Parathyroid adenoma (tissue), 2 donors: ENCODE results near the gene NALCN.

ENCODE experiments used
- H2AFZ ChIP-seq: fragments of 300-600 bp; sonication (generic); one replicate; pipeline ENCODE4 v1.7.0; 2017; ENCODE audit warnings: antibody characterized with exemption, mild to moderate bottlenecking
- H3K27ac ChIP-seq: fragments of 300-600 bp; sonication (generic); one replicate; pipeline ENCODE4 v1.7.0; 2017
- H3K27me3 ChIP-seq: fragments of 300-600 bp; sonication (generic); one replicate; pipeline ENCODE4 v1.7.0; 2017; ENCODE audit warnings: low read length; ENCODE audit not compliant: control insufficient read depth, insufficient read depth
- H3K36me3 ChIP-seq: fragments of 300-600 bp; sonication (generic); one replicate; pipeline ENCODE4 v1.7.0; 2017; ENCODE audit warnings: low read length; ENCODE audit not compliant: control insufficient read depth, insufficient read depth
- H3K4me1 ChIP-seq: fragments of 300-600 bp; sonication (generic); one replicate; pipeline ENCODE4 v1.7.0; 2017; ENCODE audit warnings: control low read depth
- H3K4me2 ChIP-seq: fragments of 300-600 bp; sonication (generic); one replicate; pipeline ENCODE4 v1.7.0; 2017; ENCODE audit warnings: low read length
- H3K4me3 ChIP-seq: fragments of 300-600 bp; sonication (generic); one replicate; pipeline ENCODE4 v1.7.0; 2017; ENCODE audit warnings: low read depth, low read length
- H3K79me2 ChIP-seq: fragments of 300-600 bp; sonication (generic); one replicate; pipeline ENCODE4 v1.7.0; 2017; ENCODE audit warnings: control low read depth
- H3K9ac ChIP-seq: fragments of 300-600 bp; sonication (generic); one replicate; pipeline ENCODE4 v1.7.0; 2017; ENCODE audit warnings: mild to moderate bottlenecking
- H3K9me3 ChIP-seq: fragments of 300-600 bp; sonication (generic); one replicate; pipeline ENCODE4 v1.7.0; 2017; ENCODE audit warnings: low read length; ENCODE audit not compliant: control insufficient read depth
- TF ChIP-seq, protein P1 (sequence below): fragments of 300-600 bp; sonication (generic); IDR thresholded peaks from one replicate; pipeline ENCODE4 v1.7.0; 2017; ENCODE audit warnings: antibody characterized with exemption, mild to moderate bottlenecking
- donor health status: primary hyperparathyroidism.

The NALCN gene

DNA sequence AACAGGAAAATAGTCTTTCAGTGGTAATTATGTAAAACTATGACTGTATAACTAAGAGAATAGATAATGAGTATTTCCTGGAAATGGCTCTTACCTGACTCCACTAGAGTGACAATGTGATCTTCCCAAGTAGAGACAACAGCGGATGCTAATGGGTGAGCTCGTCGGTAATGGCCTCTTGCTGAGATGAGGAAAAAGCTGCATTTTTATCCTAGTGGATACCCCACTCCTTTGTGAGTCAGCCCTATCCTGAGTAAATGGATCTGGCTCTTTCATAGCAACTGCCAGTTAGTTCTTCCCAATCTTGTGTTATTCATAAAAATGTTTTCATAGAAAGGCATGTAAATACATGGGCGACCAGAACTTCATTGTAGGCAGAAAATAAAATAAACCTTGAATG, 299.5 kb downstream of the NALCN start:
- H3K27ac ChIP-seq, result no peak overlapping the region
- H3K4me3 ChIP-seq, result no peak overlapping the region
- H3K9ac ChIP-seq, result no peak overlapping the region
- no peak overlapping the region for H2AFZ ChIP-seq
- H3K79me2 ChIP-seq, result no peaks in the 10 kb centered on the region
- H3K4me1 ChIP-seq, result no peaks in the 10 kb centered on the region
- no peaks in the 10 kb centered on the region for H3K9me3 ChIP-seq
- no peak overlapping the region for H3K4me2 ChIP-seq
- TF ChIP-seq, protein P1, sequence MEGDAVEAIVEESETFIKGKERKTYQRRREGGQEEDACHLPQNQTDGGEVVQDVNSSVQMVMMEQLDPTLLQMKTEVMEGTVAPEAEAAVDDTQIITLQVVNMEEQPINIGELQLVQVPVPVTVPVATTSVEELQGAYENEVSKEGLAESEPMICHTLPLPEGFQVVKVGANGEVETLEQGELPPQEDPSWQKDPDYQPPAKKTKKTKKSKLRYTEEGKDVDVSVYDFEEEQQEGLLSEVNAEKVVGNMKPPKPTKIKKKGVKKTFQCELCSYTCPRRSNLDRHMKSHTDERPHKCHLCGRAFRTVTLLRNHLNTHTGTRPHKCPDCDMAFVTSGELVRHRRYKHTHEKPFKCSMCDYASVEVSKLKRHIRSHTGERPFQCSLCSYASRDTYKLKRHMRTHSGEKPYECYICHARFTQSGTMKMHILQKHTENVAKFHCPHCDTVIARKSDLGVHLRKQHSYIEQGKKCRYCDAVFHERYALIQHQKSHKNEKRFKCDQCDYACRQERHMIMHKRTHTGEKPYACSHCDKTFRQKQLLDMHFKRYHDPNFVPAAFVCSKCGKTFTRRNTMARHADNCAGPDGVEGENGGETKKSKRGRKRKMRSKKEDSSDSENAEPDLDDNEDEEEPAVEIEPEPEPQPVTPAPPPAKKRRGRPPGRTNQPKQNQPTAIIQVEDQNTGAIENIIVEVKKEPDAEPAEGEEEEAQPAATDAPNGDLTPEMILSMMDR, result no peak
- H3K36me3 ChIP-seq, result no peaks in the 10 kb centered on the region
- no peaks in the 10 kb centered on the region for H3K27me3 ChIP-seq

DNA sequence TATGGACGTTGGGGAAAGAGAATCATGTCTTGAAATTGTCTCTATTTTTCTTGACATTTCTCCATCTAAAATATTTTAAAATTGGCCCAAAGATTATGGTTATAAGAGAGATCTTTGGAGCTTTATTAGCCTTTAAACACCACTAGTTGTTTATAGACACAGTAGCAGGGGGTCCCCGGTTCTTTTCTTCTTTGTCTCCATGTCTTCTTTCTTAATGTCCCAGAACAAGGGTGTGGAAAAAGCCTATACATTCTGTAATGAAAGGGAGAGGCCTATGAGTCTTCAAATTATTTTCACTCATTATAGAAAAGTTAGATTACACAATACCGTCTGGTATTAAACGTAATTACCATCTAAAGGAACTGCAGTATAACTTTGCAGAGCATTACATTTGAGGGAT, 300.0 kb downstream of the NALCN start:
- H3K36me3 ChIP-seq, result no peaks in the 10 kb centered on the region
- H3K27ac ChIP-seq, result no peak overlapping the region
- no peaks in the 10 kb centered on the region for H3K4me1 ChIP-seq
- H3K79me2 ChIP-seq, result no peaks in the 10 kb centered on the region
- no peaks in the 10 kb centered on the region for H3K27me3 ChIP-seq
- H3K9ac ChIP-seq, result no peak overlapping the region
- TF ChIP-seq, protein P1, result no peak
- no peaks in the 10 kb centered on the region for H3K9me3 ChIP-seq
- H3K4me3 ChIP-seq, result no peak overlapping the region
- no peak overlapping the region for H2AFZ ChIP-seq
- H3K4me2 ChIP-seq, result no peak overlapping the region

DNA sequence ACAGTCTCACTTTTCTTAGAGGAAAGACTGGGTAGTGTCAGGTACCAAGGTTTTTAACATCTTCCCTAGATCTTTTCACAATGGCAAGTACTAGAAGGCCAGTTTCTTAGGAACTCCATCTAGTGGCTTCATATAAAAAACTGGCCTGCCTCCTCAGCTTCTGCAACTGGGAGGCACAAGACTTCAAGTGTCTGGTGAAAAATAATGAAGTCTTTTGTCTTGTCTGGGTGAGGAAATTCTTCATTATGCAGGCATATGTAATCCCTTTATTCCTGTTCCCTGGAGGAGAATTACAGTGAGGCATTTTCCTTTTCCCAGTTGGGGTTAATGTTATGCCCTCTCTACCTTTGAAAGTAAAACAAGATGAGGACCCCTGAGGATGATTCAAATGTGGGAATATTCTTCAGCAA, 300.5 kb downstream of the NALCN start:
- no peaks in the 10 kb centered on the region for H3K79me2 ChIP-seq

DNA sequence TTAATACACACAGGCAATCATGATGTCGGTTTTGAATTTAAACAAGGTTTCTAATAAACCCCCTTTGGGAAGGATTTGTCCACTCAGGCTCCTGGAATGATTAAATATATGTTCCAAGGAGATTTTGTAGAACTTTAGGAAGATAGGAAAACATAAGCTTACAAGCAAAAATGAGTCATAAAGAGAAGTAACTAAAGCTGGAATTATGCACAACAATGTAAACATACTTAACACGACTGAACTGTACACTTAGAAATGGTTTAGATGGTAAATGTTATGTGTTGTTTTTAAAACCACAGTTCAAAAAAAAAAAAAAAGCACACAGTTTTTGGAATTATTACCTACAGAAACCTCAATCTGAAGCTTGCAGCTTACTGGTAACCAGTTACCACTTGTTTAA, 304.4 kb downstream of the NALCN start:
- no peak overlapping the region for H3K4me3 ChIP-seq
- TF ChIP-seq, protein P1, result no peak
- H3K27ac ChIP-seq, result no peak overlapping the region
- no peaks in the 10 kb centered on the region for H3K79me2 ChIP-seq
- H3K27me3 ChIP-seq, result no peaks in the 10 kb centered on the region
- H3K36me3 ChIP-seq, result no peaks in the 10 kb centered on the region
- no peak overlapping the region for H3K4me2 ChIP-seq
- no peak overlapping the region for H3K9ac ChIP-seq
- no peaks in the 10 kb centered on the region for H3K4me1 ChIP-seq
- H3K9me3 ChIP-seq, result no peaks in the 10 kb centered on the region
- H2AFZ ChIP-seq, result no peak overlapping the region

More for the DNA sequence above, 300.5 kb downstream of the NALCN start:
- Histone ChIP-seq H3K9me3 (no peaks in the 10 kb centered on the region), H3K4me1 (no peaks in the 10 kb centered on the region), H3K9ac (no peak overlapping the region), H3K27me3 (no peaks in the 10 kb centered on the region), H3K4me2 (no peak overlapping the region), H3K36me3 (no peaks in the 10 kb centered on the region), H3K27ac (no peak overlapping the region), H3K4me3 (no peak overlapping the region), H2AFZ (no peak overlapping the region)
- TF ChIP-seq, protein P1, result no peak

DNA sequence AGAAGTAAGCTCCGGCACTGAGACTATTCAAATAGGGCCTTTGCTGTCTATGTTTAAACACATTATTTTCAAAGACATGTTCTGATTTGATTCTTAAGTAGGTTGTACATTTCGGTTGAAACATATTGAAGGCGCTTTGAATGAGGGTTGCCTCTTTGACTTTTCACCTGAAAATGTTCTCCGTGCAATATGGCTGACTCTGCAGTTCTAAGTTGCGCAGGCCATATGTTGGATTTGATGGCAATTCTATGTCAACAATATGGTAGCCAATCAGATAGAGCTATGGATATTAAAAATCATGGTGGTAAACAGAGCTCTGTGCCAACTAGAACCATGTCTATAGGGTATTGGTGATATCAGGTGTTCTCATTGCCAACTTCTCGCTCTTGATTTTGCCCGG, 307.3 kb downstream of the NALCN start:
- Histone ChIP-seq H3K9me3 (no peaks in the 10 kb centered on the region), H3K79me2 (no peaks in the 10 kb centered on the region), H3K36me3 (no peaks in the 10 kb centered on the region), H3K27me3 (no peaks in the 10 kb centered on the region), H3K4me2 (no peak overlapping the region), H3K27ac (no peak overlapping the region), H2AFZ (no peak overlapping the region), H3K9ac (no peak overlapping the region), H3K4me1 (no peaks in the 10 kb centered on the region), H3K4me3 (no peak overlapping the region)
- TF ChIP-seq, protein P1, result no peak
